Measurements from ENCODE around the gene NOVA2.

DNA sequence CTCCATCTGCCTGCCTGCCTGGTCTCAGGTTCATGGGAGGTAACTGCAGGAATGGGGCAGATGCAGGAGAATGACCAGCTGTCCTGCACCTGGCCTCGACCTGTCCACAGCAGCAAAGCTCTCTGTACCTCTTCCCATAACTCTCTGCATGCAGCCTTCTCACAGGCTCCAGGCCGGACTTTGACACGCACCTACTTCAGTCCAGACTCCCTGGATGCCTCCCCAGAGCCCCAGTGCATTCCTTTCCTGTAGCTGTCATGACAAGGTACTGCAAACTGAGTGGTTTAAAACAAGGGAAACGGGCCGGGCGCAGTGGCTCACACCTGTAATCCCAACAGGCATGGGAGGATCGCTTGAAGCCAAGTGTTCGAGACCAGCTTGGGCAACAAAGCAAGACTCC lies 62.4 kb downstream of the NOVA2 start:
- TF ChIP-seq CTCF (IDR thresholded peaks at IDR 0.05; ENCODE audit: extremely low read depth in 1 of 2, insufficient read depth in 1 of 2, low read depth in 1 of 2, low read length in 2 of 2) (no peak), POLR2A (IDR thresholded peaks at IDR 0.05; ENCODE audit: low read depth, low read length) (no peak), EZH2 (IDR thresholded peaks at IDR 0.05; ENCODE audit: borderline replicate concordance, low read depth, low read length, severe bottlenecking) (no peak), JUN (IDR thresholded peaks at IDR 0.05; ENCODE audit: borderline replicate concordance, insufficient read depth, insufficient read length, low read depth) (no peak), POLR2AphosphoS5 (IDR thresholded peaks at IDR 0.05; ENCODE audit: insufficient read depth, low read depth, low read length) (no peak), MYC (IDR thresholded peaks at IDR 0.05; ENCODE audit: low read depth, low read length) (no peak)
- TF ChIP-seq, protein P1, sequence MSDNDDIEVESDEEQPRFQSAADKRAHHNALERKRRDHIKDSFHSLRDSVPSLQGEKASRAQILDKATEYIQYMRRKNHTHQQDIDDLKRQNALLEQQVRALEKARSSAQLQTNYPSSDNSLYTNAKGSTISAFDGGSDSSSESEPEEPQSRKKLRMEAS (IDR thresholded peaks at IDR 0.05; ENCODE audit: insufficient read depth, insufficient read length): no peak
